ENCODE results near the gene FAM227B. TPM values are rescaled to one million over a fixed set of nuclear protein-coding genes. Genes with fewer than 3 reads are reported as not detected.

The FAM227B gene
- total RNA-seq, 1 donor from 2014 or later: 18.5 TPM

DNA sequence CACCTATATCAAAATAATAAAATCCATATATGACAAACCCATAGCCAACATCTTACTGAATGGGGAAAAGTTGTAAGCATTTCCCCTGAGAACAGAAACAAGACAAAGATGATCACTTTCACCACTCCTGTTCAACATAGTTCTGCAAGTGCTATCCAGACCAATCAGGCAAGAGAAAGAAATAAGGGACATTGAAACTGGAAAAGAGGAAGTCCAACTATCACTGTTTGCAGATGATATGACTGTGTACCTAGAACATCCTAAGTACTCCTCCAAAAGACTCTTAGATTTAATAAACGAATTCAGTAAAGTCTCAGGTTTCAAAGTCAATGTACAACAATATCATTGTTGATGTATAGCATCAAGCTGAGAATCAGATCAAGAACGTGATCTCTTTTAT is 233.1 kb downstream of the FAM227B start:
- Histone ChIP-seq H3K27me3 (ENCODE audit: low read depth) (no peaks in the 10 kb centered on the region), H3K36me3 (no peaks in the 10 kb centered on the region), H3K4me3 (no peak overlapping the region), H3K27ac (replicated peaks) (no peak overlapping the region), H3K9me3 (replicated peaks) (no peaks in the 10 kb centered on the region), H3K4me1 (no peaks in the 10 kb centered on the region)
- TF ChIP-seq, protein P1, sequence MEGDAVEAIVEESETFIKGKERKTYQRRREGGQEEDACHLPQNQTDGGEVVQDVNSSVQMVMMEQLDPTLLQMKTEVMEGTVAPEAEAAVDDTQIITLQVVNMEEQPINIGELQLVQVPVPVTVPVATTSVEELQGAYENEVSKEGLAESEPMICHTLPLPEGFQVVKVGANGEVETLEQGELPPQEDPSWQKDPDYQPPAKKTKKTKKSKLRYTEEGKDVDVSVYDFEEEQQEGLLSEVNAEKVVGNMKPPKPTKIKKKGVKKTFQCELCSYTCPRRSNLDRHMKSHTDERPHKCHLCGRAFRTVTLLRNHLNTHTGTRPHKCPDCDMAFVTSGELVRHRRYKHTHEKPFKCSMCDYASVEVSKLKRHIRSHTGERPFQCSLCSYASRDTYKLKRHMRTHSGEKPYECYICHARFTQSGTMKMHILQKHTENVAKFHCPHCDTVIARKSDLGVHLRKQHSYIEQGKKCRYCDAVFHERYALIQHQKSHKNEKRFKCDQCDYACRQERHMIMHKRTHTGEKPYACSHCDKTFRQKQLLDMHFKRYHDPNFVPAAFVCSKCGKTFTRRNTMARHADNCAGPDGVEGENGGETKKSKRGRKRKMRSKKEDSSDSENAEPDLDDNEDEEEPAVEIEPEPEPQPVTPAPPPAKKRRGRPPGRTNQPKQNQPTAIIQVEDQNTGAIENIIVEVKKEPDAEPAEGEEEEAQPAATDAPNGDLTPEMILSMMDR (IDR thresholded peaks at IDR 0.05; ENCODE audit: borderline replicate concordance): no peak
- no peak for DNase-seq
- intact Hi-C loops (cut with micrococcal nuclease): no loop called here

DNA sequence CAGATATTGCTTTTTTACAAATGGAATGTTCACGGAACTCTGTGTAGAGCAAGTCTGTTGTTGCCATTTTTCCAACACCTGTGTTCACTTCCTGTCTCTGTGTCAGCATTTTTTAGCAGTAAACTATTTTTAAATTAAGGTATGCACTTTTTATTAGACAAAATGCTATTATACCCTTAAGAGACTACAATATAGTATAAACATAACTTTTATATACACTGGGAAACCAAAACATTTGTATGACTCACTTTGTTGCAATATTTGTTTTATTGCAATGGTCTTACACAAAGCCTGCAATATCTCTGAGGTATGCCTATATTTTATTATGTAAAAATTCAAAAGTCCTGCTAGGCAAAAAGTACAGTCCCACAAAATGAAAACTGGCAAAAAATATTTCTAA is 237.4 kb downstream of the FAM227B start:
- intact Hi-C loops (cut with micrococcal nuclease): no loop called here
- Histone ChIP-seq H3K4me3 (no peak overlapping the region), H3K9me3 (replicated peaks) (no peaks in the 10 kb centered on the region), H3K36me3 (no peaks in the 10 kb centered on the region), H3K27ac (replicated peaks) (no peak overlapping the region), H3K27me3 (ENCODE audit: low read depth) (no peaks in the 10 kb centered on the region), H3K4me1 (no peaks in the 10 kb centered on the region)
- TF ChIP-seq, protein P1 (IDR thresholded peaks at IDR 0.05; ENCODE audit: borderline replicate concordance): no peak
- no peak for DNase-seq

DNA sequence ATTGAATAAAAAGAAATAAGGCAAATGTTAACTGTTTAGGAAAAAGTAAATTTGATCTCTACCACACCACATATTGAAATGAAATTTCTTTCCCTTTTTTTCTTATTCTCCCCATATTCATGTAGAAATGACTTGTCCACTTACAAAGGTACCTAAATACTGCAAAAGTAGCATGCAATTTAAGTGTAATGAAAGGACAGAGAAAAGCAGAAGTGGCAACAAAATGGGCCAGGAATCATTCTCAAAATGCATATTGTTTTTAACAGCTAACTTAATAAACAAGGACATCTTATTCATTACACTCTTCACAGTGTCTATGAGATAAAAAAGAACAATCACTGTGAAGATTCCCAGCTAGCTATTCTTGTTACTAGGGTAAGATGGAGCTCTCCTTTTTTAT is 238.2 kb downstream of the FAM227B start:
- no peak for DNase-seq
- Histone ChIP-seq H3K9me3 (replicated peaks) (no peaks in the 10 kb centered on the region), H3K27ac (replicated peaks) (no peak overlapping the region), H3K4me1 (no peaks in the 10 kb centered on the region), H3K36me3 (no peaks in the 10 kb centered on the region), H3K27me3 (ENCODE audit: low read depth) (no peaks in the 10 kb centered on the region), H3K4me3 (no peak overlapping the region)
- intact Hi-C loops (cut with micrococcal nuclease): no loop called here
- TF ChIP-seq, protein P1 (IDR thresholded peaks at IDR 0.05; ENCODE audit: borderline replicate concordance): no peak

DNA sequence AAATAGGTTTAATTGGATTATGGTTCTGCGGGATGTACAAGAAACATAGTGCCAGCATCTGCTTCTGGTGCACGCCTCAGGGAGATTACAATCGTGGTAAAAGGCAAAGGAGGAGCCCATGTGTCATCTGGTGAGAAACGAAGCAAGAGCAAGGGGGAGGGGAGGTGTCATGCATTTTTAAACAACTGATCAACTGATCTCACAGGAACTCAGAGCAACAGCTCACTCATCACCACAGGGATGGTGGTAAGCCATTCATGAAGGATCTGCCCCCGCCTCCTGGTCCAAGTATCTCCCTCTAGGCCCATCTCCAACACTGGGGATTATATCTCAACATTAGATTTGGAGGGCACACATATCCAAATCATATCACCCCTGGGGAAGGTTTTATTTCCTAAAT is 239.7 kb downstream of the FAM227B start:
- no peak overlapping the region for H3K4me3 ChIP-seq
- no peaks in the 10 kb centered on the region for H3K9me3 ChIP-seq (replicated peaks)
- H3K27me3 ChIP-seq (ENCODE audit: low read depth): no peaks in the 10 kb centered on the region
- intact Hi-C loops (cut with micrococcal nuclease): no loop called here
- no peak overlapping the region for H3K27ac ChIP-seq (replicated peaks)
- TF ChIP-seq, protein P1 (IDR thresholded peaks at IDR 0.05; ENCODE audit: borderline replicate concordance): no peak
- H3K4me1 ChIP-seq: no peaks in the 10 kb centered on the region
- H3K36me3 ChIP-seq: no peaks in the 10 kb centered on the region
- DNase-seq: no peak

DNA sequence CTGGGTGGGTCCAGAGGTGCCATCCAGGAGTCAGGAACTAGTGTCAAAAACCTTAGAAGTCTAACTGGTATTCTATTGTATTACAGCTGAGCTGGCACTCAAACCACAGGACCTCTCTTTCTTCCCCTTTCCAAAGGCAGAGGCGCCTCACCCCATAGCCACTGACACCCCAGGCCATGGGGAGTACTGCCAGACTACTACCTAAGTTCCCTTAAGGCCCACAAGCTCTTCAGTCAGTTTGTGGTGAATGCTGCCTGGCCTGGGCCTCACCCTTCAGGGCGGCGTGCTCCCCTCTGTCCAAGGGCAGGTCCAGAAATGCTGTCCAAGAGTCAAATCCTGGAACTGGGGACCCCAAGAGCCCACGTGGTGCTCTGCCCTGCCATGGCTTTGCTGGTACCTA is 240.6 kb downstream of the FAM227B start:
- Histone ChIP-seq H3K27me3 (ENCODE audit: low read depth) (no peaks in the 10 kb centered on the region), H3K27ac (replicated peaks) (no peak overlapping the region), H3K36me3 (no peaks in the 10 kb centered on the region), H3K4me1 (no peaks in the 10 kb centered on the region), H3K9me3 (replicated peaks) (no peaks in the 10 kb centered on the region), H3K4me3 (no peak overlapping the region)
- TF ChIP-seq, protein P1 (IDR thresholded peaks at IDR 0.05; ENCODE audit: borderline replicate concordance): no peak
- intact Hi-C loops (cut with micrococcal nuclease): no loop called here
- DNase-seq: no peak

DNA sequence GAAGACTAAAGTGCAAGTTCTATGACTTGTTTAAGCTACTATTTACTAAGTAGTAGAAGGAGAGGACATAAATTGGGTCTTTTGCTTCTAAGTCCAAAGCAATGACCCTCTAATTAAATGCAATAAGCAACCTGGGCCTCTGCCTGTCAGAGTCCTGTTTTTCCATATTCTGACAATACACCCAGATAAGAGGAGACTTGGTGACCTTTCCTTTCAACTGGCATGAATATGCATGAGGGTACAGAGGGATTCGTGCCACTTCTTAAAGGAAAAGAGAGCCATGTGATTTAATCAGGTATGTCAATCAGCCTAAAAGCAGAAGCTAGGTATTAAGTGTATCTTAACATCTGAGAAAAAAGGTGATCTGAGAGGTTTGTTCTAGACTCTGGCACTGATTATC is 248.3 kb downstream of the FAM227B start:
- no peaks in the 10 kb centered on the region for H3K4me1 ChIP-seq
- TF ChIP-seq, protein P1 (IDR thresholded peaks at IDR 0.05; ENCODE audit: borderline replicate concordance): no peak
- DNase-seq: no peak
- intact Hi-C loops (cut with micrococcal nuclease): no loop called here
- no peak overlapping the region for H3K27ac ChIP-seq (replicated peaks)
- no peak overlapping the region for H3K4me3 ChIP-seq
- no peaks in the 10 kb centered on the region for H3K27me3 ChIP-seq (ENCODE audit: low read depth)
- H3K36me3 ChIP-seq: no peaks in the 10 kb centered on the region
- peaks cover 9% of the 10 kb centered on the region for H3K9me3 ChIP-seq (replicated peaks)
